HG02763 (cell line): ENCODE results near the gene RPTOR.

Experiments used
- ATAC-seq: cut with Tn5 transposase; IDR thresholded peaks from one replicate; pipeline ENCODE4 v1.9.1; 2021; ENCODE audit warnings: mild to moderate bottlenecking, moderate library complexity; ENCODE audit not compliant: unreplicated experiment

RPTOR gene

GRCh38 chr17:80913928-80914821 is 369.5 kb downstream of the RPTOR start:
- no peak for ATAC-seq

GRCh38 chr17:80916246-80916645 is 371.6 kb downstream of the RPTOR start:
- ATAC-seq = no peak

GRCh38 chr17:80917716-80918560 is 373.3 kb downstream of the RPTOR start:
- ATAC-seq = no peak

GRCh38 chr17:80918731-80919130 is 374.1 kb downstream of the RPTOR start:
- ATAC-seq = no peak

- no peak for ATAC-seq
Observed at GRCh38 chr17:80919331-80920311, 375.0 kb downstream of the RPTOR start.

- ATAC-seq = no peak
Observed at GRCh38 chr17:80920441-80920840, 375.8 kb downstream of the RPTOR start.

GRCh38 chr17:80921159-80921558 is 376.5 kb downstream of the RPTOR start:
- ATAC-seq = no peak

- no peak for ATAC-seq
Observed at GRCh38 chr17:80921741-80922579, 377.3 kb downstream of the RPTOR start.

GRCh38 chr17:80922580-80923160 is 378.0 kb downstream of the RPTOR start:
- no peak for ATAC-seq

- ATAC-seq = no peak
Observed at GRCh38 chr17:80923211-80924110, 378.8 kb downstream of the RPTOR start.

- ATAC-seq = no peak
Observed at GRCh38 chr17:80924111-80924806, 379.6 kb downstream of the RPTOR start.

GRCh38 chr17:80924807-80925610 is 380.4 kb downstream of the RPTOR start:
- ATAC-seq = no peak

GRCh38 chr17:80925688-80926335 is 381.2 kb downstream of the RPTOR start:
- ATAC-seq = no peak

- ATAC-seq = no peak
Observed at GRCh38 chr17:80926591-80927250, 382.1 kb downstream of the RPTOR start.

- no peak for ATAC-seq
Observed at GRCh38 chr17:80927791-80928216, 383.2 kb downstream of the RPTOR start.

GRCh38 chr17:80929449-80929848 is 384.8 kb downstream of the RPTOR start:
- ATAC-seq = no peak
